Limb (tissue), 2 donors: Measurements from ENCODE around the gene RSPO1.
A peak's percentile ranks its signal among the peaks of the same experiment; 100 is the strongest.
"Not testable (repeated sequence)": the region's sequence is repeated elsewhere in the genome, so short reads cannot be mapped to it uniquely, and the experiment has no call there.

Source experiments
- DNase-seq, 2 donors: peaks; one replicate each; pipeline ENCODE4 v3.0.0-alpha.2; 2016; ENCODE audit errors: extremely low spot score in 2 of 2

Gene RSPO1

DNA sequence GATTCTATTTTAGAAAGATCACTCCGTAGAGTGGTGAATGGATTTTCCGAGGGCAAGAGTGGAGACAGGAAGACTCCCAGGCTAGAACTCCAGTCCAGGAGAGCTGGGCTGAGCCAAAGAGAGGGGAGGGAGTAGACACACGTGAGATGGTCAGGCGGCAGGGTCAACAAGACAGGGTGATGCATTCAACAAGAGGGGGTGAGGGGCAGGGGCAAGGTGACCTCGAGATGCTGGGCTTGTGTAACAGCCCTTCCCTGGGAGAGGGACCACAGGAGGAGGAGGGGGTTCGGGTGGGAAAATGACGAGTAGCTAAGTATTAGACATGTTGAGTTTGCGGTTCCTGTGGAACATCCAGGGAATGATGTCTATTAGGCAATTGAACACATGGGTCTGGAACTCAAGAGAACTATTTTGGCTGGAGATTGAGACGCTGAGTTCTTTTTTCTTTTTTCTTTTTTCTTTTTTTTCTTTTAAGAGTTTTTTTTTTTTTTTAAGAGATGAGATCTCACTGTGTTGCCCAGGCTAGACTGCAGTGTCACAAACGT lies 13.3 kb downstream of the RSPO1 start:
- no peak for DNase-seq

DNA sequence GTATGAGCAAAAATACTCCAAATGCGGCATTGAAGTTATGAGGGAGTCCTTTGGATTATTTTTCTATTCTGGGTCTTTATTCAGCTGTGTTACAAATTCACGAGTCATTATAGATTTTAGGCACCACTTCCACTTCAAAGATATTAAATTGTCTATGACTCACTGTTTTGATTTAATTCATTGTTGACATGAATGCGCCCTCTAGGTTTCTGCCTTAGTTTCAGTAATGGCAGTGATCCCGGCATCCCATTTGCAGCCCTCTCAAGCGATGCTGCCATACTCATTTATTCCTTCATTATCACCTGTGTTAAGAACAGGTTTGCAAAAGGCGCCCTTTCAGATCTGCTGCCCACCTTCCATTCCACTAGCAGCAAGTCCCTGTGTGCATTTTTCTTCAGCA lies 14.0 kb downstream of the RSPO1 start:
- DNase-seq: no peak

DNA sequence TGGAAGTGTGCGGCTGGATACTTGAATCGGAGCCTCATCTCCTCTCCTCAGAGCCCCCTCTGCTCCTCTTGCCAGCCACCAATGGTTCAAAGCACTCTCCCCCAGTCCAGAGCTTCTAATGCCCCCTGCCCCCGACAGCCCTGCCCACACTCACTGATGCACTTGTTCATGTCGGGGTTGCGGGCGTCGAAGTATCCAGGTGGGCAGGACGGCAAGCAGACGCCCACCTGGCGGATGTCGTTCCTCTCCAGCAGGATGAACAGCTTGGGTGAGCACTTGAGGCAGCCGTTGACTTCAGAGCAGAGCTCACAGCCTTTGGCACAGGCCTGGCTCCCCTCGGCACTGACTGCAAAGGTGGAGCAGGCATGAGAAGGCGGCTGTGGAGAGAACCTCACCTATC lies 18.4 kb downstream of the RSPO1 start:
- no peak for DNase-seq

DNA sequence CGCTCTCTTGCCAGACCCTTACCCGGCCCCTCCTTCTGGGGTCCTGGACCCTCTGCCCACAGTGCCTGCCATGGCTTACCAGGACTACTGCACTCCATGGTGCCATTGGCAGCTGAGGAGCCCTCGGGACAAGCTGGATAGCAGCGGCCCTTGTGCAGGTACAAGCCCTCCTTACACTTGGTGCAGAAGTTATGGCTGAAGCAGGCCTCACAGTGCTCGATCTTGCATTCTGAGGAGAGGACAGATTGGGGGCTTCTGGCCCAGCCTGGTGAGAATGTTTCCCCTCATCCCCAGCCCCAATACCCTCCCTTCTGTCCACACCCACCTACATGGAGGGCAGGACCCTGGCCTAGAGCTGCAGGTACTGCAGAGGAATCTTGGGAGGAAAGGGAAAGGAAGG lies 20.6 kb downstream of the RSPO1 start:
- no peak for DNase-seq

DNA sequence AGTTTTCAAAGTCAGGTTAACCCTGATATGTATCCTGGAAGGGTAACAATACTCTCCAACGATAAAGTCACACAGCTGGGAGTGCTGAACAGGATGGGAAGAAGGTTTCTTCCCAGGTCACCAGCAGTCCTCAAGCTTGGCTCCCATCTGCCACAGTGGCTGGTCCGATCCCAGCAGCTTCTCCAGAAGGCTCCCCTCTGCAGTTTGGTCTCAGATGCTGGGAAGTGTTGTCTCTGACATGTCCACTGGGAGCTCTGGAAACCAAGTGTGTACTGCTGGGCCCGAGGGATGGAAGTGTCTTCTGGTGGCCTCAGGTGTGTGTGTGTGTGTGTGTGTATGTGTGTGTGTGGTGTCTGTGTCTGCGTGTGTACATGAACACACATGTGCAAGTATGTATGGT lies 22.5 kb downstream of the RSPO1 start:
- DNase-seq: no peak

DNA sequence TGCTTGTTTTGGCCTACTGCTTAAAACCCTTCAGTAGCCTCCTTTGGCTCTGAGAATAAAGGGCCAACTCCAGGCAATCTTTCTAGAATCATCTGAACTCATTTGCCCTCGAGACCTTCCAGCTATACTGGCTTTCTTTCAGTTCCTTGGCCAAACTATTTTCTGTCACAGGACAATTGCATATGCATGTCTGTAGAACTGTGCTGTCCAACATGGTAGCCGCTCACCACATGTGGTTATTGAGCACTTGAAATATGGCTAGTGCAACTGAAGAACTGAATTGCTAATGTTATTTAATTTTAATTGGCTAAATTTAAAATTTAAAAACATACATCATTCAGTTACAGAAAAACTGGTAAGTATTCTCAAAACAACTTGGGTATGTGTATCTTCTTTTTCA lies 24.7 kb downstream of the RSPO1 start:
- no peak for DNase-seq

DNA sequence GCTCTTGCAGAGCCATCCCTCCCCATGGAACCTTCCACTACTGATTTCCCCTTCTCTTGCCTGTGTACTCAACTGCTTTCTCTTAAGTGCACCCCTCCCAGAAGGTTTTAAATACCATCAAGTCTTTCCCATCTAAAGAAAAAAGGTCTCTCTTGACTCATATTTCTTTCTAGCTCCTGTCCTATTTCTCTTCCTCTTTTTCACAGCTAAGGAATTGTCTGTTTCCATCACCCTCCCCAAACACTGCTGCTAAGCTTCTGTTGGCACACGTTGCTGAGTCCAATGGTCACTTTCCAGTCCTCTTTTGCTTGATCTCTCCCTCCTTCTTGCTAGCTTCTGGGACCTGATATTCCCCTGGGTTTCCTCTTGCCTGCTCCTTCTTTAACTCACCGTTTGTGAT lies 25.7 kb downstream of the RSPO1 start:
- DNase-seq: no peak

DNA sequence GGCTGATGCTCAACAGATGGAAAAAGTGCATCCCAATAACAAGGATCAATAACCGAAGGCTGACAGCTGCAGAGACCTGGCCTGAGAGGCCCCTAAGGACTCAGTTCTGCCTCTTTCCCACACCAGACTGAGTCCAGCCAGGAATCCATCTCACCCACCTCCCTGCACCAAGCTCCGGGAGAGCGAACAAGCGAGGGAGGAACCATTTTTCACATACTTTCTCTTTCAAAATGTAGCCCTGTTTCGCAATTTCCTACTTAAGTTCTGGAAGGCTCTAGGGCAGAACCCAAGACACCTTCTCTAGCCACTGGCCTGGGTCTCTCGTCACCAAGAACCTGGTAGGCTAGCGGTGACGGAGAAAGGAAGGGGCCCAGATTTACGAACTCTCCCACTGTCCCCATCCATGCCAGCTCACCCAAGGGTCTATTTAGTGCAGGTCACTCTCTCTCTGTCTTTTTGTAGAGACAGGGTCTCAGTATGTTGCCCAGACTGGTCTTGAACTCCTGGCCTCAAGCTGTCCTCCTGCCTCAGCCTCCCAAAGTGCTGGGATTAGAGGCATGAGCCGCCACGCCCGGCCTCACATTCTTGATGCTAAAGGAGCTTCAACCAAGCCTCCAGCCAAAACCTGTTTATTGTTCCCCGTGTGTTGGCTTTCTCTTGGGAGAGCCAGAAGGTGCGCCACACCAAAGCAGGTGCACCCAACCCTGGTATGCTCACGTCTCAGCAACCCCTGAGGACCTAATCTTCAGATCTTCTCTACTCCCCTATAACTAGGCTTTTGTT lies 28.0 kb downstream of the RSPO1 start:
- no peak for DNase-seq

DNA sequence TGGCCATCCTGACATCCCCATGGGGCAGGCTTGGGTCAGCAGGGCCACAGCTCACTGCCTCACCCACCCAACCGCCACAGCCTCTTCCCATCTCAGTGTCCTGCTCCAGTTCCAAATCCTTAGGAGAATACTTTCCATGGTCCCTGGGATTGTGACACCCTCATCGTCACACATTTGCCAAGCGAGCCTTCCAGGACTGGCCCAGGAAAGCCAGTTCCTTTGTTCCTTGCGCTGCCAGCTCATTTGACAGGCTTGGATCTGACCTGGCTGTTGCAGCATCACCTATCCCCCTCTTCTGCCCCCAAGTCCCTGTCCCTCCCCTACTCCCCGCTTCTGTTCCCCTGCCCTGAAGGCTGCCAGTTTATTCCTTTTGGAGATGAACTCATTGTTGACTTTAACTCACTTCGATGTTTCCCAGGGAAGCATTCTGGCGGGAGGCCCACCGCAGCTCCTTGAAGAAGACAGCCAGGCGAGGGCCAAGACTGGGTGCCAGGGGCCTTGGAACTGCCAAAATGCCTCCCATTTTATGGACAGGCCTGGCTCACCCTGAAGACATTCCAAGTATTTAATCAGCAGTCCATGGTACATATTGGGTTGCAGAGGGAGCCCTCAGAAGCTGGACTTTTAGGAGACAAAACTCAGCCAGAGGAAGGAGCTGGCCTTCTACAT lies 28.8 kb downstream of the RSPO1 start:
- DNase-seq: no peak

DNA sequence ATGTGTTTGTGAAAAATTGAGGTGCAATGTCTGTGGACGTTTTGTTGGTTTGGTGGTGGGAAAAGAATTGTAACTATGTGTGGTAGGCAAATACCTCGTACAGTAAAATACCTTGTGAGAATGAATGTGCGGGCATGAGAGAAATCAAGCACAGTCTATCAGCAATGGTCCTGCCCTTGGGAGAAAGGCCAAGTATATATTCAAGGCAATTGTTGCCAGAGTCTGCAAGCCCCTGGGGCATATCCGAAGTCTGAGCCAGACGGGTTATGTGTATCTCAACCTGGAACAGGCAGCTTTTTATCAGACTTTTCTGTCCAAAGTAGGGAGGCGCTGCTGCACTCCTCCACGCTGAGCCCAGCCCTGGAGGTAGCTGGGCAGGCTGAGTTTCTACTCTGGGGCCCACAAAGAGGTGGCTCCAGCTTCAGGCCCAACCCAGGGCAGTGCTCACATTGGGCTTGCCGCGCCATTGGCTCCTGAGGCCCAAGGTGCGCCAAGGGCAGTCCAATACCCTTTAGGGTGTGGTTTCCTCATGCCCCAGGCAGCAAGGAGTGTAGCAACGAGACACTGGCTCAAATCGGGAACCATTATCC lies 29.5 kb downstream of the RSPO1 start:
- DNase-seq: no peak

DNA sequence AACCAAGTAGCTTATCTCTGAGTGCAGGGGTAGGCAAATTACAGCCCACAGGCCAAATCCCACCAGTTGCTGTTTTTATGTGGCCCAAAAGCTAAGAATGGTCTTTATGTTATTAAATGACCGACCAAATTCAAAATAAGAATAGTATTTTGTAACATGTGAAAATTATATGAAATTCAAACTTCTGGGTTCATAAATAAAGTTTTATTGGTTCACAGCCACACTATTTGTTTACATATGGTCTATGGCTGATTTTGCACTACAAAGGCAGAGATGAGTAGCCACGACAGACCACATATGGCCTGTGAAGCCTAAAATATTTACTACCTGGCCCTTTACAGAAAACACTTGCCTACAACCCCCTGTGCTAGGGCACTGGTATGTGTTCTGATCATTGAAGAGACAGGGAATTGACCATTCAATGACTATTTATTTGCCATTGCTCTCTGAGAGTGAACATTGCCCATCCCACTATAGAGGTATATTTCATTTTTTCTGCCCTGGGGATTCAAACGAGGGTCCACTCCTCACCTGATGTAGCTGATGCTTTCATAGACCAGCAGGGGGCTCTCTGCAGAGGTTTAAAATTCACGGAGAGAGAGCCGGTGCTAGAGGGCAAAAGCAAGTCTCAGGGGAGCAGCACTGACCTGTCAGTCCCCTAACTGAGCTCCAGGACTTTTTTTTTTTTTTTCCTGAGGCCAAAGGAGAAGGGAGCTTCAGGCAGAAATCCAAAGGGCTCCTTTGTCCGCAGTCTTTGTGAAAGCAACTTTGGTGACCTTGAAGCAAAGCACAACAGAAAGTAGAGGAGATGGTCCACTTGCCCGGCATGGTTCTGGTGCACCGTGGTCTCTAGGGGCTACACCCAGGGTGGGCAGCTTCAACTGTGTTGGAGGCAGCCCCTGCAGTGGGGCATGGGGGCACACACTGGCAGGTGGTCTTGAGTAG lies 31.7 kb downstream of the RSPO1 start:
- DNase-seq: peak in 1 of 2 donors; percentile 3

DNA sequence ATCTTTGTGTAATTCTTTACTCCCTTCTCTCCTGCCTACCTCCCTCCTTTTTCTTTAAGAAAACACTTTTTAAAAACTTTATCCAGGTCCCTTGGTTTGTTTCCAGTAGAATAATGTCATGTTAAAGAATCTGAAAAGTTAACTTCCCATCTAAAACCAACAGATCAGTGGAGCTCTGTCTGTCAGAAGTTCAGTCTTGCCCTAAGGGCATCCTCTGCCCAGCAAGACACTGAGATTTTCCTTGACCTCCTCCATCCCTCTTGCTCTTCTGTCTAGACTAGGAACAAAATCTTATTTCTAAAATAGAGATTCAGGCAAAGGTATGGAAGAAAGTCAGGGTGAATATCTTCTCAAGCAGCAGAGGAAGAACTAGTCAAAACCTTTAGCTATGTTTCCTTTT lies 33.3 kb downstream of the RSPO1 start:
- no peak for DNase-seq

DNA sequence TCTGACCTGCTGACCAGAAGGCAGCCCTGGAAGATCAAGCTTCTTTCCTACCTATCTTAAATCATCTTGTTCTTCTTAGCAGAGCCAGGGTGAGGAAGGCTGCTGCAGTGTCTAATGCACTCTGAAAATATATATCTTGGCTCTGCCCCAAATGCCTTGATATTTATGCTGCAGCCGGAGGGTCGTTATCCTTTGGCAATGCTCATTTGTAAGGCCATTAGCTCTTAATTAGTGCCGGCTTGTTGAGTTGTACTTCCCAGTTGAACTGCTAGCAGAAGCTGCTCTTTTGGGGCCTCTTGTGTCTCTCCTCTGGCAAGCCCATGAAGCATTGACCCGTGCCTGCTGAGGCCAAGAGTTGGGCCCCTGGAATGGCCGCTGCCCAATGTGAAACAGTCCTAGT lies 34.8 kb downstream of the RSPO1 start:
- DNase-seq: no peak

DNA sequence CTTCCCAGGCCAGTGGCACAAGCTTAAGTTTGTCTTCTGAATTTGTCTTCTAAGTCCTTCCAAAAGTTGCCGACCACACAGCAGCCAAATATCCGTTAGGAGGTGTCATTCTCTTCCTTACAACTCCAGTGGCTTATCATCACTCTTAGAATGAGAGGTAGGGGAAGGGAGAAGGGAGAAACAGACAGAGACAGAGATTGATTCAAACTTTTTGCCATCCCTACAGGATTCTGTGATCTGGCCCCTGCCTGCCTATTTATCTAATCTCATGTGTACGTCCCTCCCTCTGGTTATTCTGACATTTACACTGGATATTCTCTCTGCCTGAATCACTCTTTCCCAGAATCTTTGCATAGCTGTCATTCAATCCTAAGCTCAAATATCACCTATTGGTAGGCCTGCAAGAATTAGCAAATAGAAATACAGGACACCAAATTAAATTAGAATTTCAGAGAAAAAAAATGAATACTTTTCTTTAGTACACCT lies 38.5 kb downstream of the RSPO1 start:
- DNase-seq: no peak

DNA sequence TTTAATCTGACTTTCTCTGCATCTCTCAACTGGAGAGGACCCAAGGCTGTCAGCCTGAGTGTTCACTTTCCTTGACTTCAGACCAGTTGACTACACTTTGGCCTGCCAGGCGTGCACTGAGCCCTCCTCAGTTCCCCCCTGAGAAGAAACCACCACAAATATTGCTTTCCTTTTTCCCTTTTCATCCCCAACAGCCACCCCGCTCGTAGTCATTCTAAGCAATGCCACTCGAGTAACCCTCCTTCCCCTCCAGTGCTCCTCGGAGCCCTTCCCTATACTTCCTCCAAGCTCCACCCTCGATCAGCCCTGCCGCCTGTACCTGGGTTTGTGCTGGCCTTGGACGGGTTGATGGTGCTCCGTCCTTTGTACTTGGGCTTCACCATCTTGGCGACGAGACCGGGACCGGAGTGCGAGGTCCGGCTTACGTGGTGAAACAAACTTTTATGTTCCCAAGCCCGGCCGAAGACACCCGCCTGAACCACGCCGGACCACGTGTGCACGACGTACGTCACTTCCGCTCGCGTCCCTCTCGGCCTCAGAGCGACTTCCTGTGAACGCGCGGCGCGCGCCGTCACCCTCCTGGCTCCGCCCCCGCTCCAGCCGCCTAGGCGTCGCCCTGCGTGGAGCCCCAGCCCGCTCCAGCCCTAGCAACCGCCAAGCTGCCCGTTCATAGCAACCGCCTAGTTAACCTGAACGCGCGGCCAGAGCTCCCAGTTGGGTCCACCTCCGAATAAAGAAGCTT lies 39.1 kb downstream of the RSPO1 start, which contains the start of gene GNL2:
Gene GNL2 (minus strand): TSS at position 498 of the 742 bp plus-strand sequence. CDS start 115 bp downstream, at position 383.
- peak; percentile 98 for DNase-seq

DNA sequence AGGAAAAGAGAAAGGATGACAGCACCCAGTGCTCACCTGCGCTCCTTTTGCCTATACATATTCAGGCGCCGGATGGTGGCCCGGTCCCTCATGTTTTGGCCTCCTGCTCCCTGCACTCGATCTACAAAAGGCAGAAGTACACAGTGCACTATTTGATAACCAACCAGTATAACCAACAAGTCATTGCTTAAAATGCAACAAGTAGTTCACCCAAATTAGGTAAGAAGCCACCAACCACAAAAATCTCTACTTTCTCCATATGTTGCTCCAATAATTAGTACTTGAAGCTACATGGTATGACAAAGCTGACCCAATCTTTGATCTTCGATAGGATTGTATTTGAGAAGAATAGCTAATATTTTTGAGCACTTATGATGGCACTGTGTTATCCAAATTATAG lies 41.0 kb downstream of the RSPO1 start:
- DNase-seq: no peak

DNA sequence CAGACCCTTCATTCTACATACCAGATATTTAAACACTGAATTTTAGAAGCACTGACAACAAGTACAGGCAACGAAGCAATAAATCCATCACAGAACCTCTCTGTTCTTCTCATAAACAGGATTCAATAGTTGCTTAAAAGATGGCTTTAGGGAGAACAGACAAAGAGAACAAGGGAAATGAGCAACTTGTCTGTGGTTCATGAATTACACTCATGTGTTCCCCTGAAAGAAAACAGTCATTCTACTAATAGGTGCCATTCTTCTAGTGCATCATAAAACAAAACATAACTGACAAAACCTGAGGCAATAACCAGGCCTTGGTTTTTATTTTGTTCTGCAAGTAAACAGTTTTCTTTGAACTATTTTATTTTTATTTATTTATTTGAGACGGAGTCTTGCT lies 45.8 kb downstream of the RSPO1 start:
- no peak for DNase-seq

DNA sequence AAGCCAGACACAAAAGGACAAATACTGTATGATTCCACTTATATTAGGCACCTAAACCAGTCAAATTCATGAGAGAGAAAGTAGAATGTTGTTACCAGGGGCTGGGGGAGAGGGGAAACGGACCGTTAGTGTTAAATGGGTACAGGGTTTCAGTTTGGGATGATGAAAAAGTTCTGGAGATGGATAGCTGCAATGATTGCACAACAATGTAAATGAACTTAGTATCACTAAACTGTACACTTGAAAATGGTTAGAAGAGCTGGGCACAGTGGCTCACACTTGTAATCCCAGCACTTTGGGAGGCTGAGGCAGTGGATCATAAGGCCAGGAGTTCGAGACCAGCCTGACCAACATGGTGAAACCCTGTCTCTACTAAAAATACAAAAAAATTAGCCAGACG lies 50.1 kb downstream of the RSPO1 start:
- not testable (repeated sequence) for DNase-seq

DNA sequence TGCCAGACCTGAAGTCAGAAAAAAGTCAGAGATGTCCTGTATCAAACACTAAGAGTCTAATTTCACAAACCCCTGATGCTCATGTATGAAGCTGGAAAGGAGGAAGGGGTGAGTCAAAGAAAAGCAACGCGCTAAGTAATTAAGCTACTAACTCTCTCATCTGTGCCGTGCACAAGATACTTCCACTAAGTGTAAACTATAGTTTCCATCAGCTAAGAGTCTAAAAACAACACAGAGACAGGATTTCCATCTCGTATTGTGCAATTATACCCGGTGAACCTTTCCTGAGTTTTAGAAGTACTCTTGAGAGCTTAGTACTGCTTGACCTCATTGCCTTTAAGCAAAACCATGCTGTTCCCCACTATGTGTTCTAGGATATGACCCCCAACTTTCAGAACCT lies 59.0 kb downstream of the RSPO1 start:
- DNase-seq: no peak

DNA sequence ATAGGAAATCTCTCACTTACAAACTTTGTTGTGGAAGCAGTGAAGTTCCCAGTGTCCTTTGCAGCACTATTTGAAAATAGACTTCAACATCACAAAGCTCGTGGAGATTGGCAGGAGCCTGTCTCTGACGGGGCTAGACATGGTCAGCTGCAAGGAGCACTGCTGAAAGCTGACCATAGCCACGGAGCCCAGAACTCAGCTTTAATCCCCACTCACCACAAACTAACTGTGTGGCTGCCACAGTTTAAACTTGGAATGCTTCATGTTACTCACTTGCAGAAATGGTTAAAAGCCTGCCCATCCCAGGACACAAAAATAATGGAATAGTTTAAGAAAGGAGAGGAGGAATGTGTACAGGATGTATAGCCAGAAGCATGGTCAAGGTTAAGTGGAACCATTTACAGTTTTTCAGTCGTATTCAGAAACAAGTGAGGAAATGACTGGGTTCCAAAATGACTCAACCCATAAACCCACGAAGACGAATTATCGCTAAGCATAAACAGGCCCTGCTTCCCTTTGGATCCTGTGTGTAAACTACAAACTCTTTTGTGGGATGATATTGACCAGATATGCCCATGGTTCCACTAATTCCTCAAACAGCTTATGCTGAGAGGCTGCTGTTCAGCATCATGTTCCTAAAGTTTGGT lies 59.7 kb downstream of the RSPO1 start:
- DNase-seq: no peak
